NCI-H1694 treated with DMSO at 0.1 percent for 48 hours (cell line): ENCODE data around the gene MUC5AC.
"Not testable (repeated sequence)": the region's sequence is repeated elsewhere in the genome, so short reads cannot be mapped to it uniquely, and the experiment has no call there.

Experiments used
- DNase-seq: peaks from one replicate; lab custom pipeline; 2025; lab: John Stamatoyannopoulos, UW

MUC5AC gene

GRCh38 chr11:1162491-1163311 lies 4.9 kb downstream of the MUC5AC start:
- no peak for DNase-seq

DNA sequence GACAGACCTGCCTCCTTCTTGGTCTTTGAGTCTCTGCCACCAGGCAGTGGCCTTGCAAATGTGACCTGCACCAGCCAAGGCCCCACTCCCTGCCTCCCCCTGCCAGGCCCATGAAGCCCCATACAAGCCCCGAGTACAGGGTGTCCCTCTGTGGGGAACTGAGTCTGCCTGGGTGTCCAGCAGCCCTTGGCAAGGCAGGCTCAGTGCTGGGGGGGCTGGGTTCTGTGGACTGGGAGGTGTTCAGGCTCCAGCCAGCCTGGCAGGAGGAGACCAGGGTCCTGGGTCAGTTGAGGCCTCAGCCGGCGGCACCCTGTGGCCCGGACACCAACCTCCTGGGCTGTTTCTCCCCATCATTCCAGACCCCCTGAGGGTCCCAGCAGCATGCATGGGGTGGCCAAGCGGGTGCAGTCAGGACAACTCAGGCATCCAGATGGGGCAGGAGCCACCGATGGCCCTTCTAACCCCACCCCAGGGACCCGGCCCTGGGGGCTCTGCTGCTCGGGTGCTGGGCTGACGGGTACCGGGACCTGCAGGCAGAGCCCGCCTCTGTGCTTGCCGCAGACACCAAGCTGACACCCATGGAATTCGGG lies 5.7 kb downstream of the MUC5AC start:
- no peak for DNase-seq

GRCh38 chr11:1163911-1164735 lies 6.4 kb downstream of the MUC5AC start:
- no peak for DNase-seq

DNA sequence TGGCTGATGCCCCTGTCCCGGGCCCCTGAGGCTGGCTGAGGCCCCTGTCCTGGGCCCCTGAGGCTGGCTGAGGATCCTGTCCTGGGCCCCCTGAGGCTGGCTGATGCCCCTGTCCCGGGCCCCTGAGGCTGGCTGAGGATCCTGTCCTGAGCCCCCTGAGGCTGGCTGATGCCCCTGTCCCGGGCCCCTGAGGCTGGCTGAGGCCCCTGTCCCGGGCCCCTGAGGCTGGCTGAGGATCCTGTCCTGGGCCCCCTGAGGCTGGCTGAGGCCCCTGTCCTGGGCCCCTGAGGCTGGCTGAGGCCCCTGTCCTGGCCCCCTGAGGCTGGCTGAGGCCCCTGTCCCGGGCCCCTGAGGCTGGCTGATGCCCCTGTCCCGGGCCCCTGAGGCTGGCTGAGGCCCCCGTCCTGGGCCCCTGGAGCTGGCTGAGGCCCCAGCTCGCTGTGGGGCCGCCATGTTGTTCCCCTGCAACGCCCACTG lies 7.1 kb downstream of the MUC5AC start:
- DNase-seq: not testable (repeated sequence)

DNA sequence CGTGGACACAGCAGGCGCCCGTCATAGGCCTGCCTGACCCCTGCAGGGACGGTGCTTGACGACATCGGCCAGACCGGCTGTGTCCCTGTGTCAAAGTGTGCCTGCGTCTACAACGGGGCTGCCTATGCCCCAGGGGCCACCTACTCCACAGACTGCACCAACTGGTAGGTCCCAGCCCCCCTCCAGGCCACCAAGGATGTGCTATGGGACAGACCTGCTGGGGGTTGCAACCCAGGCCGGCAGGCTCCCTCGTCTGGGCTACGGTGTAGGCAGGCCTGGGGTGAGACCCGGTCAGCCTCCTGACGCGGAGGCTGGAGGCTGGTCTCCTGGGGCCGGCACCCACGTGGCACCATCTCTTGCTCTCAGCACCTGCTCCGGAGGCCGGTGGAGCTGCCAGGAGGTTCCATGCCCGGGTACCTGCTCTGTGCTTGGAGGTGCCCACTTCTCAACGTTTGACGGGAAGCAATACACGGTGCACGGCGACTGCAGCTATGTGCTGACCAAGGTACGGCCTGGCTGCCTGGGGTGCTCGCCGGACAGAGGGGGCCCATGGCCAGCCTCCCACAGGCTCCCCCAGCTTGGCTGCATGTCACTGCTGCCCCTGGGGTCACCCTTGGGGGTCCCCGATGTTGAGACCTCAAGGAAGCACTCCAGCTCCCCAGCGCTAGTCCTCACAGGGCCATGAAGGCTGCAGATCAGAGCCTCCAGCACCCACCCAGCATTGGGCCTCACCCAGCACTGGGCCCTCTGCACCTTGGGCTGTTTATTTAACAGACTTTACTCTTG lies 7.7 kb downstream of the MUC5AC start:
- no peak for DNase-seq

DNA sequence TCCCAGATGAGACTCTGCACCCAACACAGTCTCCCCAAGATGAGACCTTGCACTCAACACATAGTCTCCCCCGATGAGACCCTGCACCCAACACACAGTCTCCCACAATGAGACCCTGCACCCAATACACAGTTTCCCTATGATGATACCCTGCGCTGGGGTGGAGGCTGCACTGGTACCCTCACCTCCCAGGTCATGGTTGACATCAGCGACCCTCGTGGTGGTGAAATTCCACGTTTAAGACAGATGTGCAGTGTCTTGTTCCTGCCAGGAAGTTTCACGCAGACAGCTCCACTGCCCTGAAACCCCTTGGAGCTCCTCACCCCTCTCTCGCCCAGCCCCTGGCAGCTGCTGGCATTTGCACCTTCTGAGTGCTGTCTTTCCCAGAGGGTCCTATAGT lies 9.5 kb downstream of the MUC5AC start:
- DNase-seq: no peak

GRCh38 chr11:1167751-1168231 lies 10.0 kb downstream of the MUC5AC start:
- DNase-seq: no peak

- DNase-seq: no peak
These were observed 10.5 kb downstream of the MUC5AC start for GRCh38 chr11:1168256-1168655.

DNA sequence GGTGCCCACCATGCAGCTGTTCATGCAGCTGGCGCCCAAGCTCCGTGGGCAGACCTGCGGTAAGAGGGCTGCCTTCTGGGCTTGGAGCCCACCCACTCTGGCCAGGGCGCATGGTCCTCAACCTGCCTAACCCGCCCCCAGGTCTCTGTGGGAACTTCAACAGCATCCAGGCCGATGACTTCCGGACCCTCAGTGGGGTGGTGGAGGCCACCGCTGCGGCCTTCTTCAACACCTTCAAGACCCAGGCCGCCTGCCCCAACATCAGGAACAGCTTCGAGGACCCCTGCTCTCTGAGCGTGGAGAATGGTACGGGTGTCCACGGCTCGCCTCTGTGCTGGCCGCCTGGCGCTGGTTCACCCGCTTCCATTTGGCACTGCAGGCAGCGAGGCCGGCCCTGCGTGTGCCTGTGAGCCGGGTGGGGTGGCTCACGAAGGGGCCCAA lies 11.0 kb downstream of the MUC5AC start:
- DNase-seq: no peak

DNA sequence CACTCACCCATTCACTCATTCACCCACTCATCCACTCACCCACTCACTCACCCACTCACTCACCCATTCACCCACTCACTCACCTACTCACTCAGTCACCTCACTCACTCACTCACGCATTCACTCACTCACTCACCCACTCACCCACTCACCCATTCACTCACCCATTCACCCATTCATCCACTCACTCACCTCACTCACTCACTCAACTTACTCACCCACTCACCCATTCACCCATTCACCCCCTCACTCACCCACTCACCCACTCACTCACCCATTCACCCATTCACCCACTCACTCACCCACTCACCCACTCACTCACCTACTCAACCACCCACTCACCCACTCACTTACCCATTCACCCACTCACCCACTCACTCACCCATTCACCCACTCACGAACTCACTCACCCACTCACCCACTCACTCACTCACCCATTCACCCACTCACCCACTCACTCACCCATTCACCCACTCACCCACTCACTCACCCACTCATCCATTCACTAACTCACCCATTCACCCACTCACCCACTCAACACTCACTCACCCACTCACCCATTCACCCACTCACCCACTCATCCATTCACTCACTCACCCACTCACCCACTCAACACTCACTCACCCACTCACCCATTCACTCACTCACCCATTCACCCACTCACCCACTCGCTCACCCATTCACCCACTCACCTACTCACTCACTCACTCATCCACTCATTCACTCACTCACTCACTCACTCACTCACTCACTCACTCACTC lies 13.7 kb downstream of the MUC5AC start:
- no peak for DNase-seq

DNA sequence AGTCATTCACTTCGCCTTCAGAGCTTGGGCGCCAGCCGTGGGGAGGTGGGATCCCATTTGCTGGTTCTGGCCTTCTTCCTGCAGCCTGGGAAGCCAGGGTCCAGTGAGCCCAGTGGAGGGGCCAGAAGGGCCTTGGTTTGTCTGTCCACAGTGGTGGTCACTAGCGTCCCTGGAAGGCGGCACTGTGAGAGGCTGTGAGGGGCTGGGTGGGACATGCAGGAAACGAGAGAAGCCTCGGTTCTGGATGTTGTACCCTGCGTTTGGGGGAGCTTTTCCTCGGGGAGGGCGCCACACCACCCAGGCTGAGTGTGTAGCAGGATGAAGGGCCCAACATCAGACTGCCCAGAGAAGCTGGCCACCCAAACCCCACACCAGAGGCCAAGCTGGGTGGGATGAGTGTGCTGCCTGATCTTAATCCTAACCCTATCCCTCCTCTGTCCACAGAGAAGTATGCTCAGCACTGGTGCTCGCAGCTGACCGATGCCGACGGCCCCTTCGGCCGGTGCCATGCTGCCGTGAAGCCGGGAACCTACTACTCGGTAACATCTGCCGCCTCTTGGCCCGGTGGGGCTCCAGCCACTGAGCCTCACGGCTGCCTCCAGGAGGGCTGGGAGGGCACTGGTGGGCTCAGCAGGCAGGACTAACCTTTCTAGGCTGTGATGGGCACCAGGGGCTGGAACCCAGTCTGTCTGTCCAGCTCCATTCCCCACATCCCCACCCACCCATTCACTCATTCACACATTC lies 14.4 kb downstream of the MUC5AC start:
- no peak for DNase-seq

DNA sequence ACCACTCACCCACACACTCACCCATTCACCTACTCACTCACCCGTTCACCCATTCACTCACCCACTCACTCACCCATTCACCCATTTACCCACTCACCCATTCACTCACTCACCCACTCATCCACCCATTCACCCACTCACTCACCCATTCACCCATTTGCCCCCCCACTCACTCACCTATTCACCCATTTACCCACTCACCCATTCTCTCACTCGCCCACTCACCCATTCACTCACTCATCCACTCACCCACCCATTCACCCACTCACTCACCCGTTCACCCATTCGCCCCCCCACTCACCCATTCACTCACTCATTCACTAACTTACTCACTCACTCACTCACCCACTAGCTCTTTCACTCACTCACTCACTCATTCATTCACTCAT lies 15.0 kb downstream of the MUC5AC start:
- no peak for DNase-seq

- not testable (repeated sequence) for DNase-seq
These were observed 15.6 kb downstream of the MUC5AC start for GRCh38 chr11:1173396-1173795.

- no peak for DNase-seq
These were observed 17.0 kb downstream of the MUC5AC start for GRCh38 chr11:1174441-1175370.

- no peak for DNase-seq
These were observed 17.9 kb downstream of the MUC5AC start for GRCh38 chr11:1175461-1176223.

DNA sequence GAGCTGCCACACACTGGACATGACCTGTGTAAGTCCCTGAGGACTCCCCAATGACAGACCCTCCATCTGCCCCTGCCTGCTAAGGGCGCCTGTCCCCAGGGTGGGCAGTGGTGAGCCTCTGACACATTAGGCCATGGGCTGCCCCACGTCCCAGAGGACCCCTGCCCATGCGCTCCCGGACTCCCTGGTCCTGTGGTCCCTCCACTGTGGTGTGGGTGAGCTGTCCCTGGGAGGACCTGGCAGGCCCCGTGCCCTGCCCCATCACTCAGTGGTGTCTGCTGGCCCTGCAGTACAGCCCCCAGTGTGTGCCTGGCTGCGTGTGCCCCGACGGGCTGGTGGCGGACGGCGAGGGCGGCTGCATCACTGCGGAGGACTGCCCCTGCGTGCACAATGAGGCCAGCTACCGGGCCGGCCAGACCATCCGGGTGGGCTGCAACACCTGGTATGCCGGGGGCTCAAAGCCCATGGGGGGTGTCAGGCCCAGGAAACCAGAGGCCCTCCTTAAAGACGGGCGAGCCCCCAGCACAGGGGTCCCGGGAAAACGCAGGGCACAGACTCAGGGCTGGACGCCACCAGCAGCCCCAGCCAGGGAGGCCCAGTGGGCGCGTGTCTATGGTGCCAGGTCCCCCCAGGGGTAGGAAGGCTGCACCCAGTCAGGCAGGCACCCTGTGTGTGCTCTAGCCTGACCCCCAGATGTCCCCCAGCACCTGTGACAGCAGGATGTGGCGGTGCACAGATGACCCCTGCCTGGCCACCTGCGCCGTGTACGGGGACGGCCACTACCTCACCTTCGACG lies 18.7 kb downstream of the MUC5AC start:
- DNase-seq: no peak

GRCh38 chr11:1177020-1177770 lies 19.4 kb downstream of the MUC5AC start:
- no peak for DNase-seq
